CD14-positive monocyte (primary cell): ENCODE results near the gene PNKP. TPM values are rescaled to one million over a fixed set of nuclear protein-coding genes. Genes with fewer than 3 reads are reported as not detected.

Experiments used
- DNase-seq, 3 donors: peaks; one replicate each; pipeline ENCODE4 v3.0.0-alpha.2; 2011 to 2022
- H2AFZ ChIP-seq: 2 replicates; pipeline ENCODE4 v1.6.0; 2012; ENCODE audit warnings: mild to moderate bottlenecking, low read depth, low read length, inconsistent platforms; ENCODE audit not compliant: insufficient read depth, poor library complexity, severe bottlenecking
- H3K27ac ChIP-seq, 2 donors: 1 replicate in 1 of 2; 2 replicates in 1 of 2; pipeline ENCODE4 v1.5.1; 2012 to 2013; ENCODE audit warnings: low read length in 2 of 2, control low read depth in 1 of 2, inconsistent platforms in 1 of 2, low read depth in 1 of 2, mild to moderate bottlenecking in 1 of 2
- H3K27me3 ChIP-seq, 2 donors: one replicate each; pipeline versions ENCODE4 v1.6.0 to v1.6.1; 2011 to 2013; ENCODE audit warnings: low read length in 2 of 2; ENCODE audit not compliant: control insufficient read depth in 2 of 2, insufficient read depth in 2 of 2
- H3K36me3 ChIP-seq, 2 donors: replicated peaks in 1 of 2; 1 replicate in 1 of 2; 2 replicates in 1 of 2; pipeline versions ENCODE4 v1.5.1 to v1.6.1; 2012 to 2013; ENCODE audit warnings: low read length in 2 of 2, control low read depth in 1 of 2, inconsistent platforms in 1 of 2, mild to moderate bottlenecking in 1 of 2; ENCODE audit not compliant: insufficient read depth in 2 of 2, control insufficient read depth in 1 of 2
- H3K4me1 ChIP-seq, 2 donors: 1 replicate in 1 of 2; 2 replicates in 1 of 2; pipeline versions ENCODE4 v1.5.1 to v1.6.1; 2012 to 2013; ENCODE audit warnings: low read length in 2 of 2, control low read depth in 1 of 2, inconsistent platforms in 1 of 2, mild to moderate bottlenecking in 1 of 2, moderate library complexity in 1 of 2; ENCODE audit not compliant: insufficient read depth in 2 of 2, control insufficient read depth in 1 of 2
- H3K4me2 ChIP-seq: replicated peaks from 2 replicates; pipeline ENCODE3; 2012; ENCODE audit warnings: low read length, moderate library complexity, mild to moderate bottlenecking; ENCODE audit not compliant: poor library complexity, severe bottlenecking; ENCODE audit errors: extremely low read depth
- H3K4me3 ChIP-seq, 3 experiments: fragments of 200-600 bp in 1 of 3; sonication (generic) in 1 of 3; replicated peaks in 1 of 3; 1 replicate in 2 of 3; 2 replicates in 1 of 3; pipeline ENCODE4 v1.5.1; 2011 to 2013; ENCODE audit warnings: low read length in 3 of 3, mild to moderate bottlenecking in 3 of 3, control low read depth in 2 of 3, low read depth in 2 of 3, inconsistent platforms in 1 of 3, moderate library complexity in 1 of 3
- H3K79me2 ChIP-seq: 2 replicates; pipeline ENCODE4 v1.6.0; 2012; ENCODE audit warnings: mild to moderate bottlenecking, control low read depth, inconsistent platforms, low read length, moderate library complexity; ENCODE audit not compliant: insufficient read depth
- H3K9ac ChIP-seq: 2 replicates; pipeline ENCODE4 v1.6.0; 2017; ENCODE audit warnings: low read length, mild to moderate bottlenecking; ENCODE audit not compliant: insufficient read depth, poor library complexity, severe bottlenecking
- H3K9me3 ChIP-seq, 2 donors: replicated peaks in 1 of 2; 1 replicate in 1 of 2; 2 replicates in 1 of 2; pipeline versions ENCODE4 v1.5.1 to v1.6.1; 2012 to 2013; ENCODE audit warnings: low read length in 2 of 2, control low read depth in 1 of 2; ENCODE audit not compliant: control insufficient read depth in 1 of 2, insufficient read depth in 1 of 2
- H4K20me1 ChIP-seq: 2 replicates; pipeline ENCODE4 v1.6.0; 2012; ENCODE audit warnings: mild to moderate bottlenecking, low read length, control low read depth, moderate library complexity; ENCODE audit not compliant: insufficient read depth
- H3K27ac Mint-ChIP-seq, 7 donors: one replicate each; pipeline ENCODE4 v1.8.0; 2020; ENCODE audit warnings: mild to moderate bottlenecking in 7 of 7, mixed read lengths in 7 of 7, moderate library complexity in 6 of 7, inconsistent platforms in 2 of 7
- H3K27me3 Mint-ChIP-seq, 3 donors: one replicate each; pipeline ENCODE4 v1.8.0; 2021 to 2022; ENCODE audit warnings: low read depth in 3 of 3, mild to moderate bottlenecking in 3 of 3, mixed read lengths in 3 of 3, moderate library complexity in 3 of 3, inconsistent platforms in 1 of 3
- H3K36me3 Mint-ChIP-seq, 2 donors: one replicate each; pipeline ENCODE4 v1.8.0; 2020; ENCODE audit warnings: mixed read lengths in 2 of 2, inconsistent platforms in 1 of 2, mild to moderate bottlenecking in 1 of 2
- H3K4me1 Mint-ChIP-seq: one replicate; pipeline ENCODE4 v1.8.0; 2020; ENCODE audit warnings: mild to moderate bottlenecking, mixed read lengths
- H3K4me3 Mint-ChIP-seq, 2 donors: one replicate each; pipeline ENCODE4 v1.8.0; 2020; ENCODE audit warnings: mild to moderate bottlenecking in 2 of 2, mixed read lengths in 2 of 2, moderate library complexity in 1 of 2
- H3K9me3 Mint-ChIP-seq, 7 donors: one replicate each; pipeline ENCODE4 v1.8.0; 2020 to 2022; ENCODE audit warnings: mixed read lengths in 7 of 7, mild to moderate bottlenecking in 6 of 7, moderate library complexity in 6 of 7, inconsistent platforms in 2 of 7
- CTCF ChIP-seq: fragments of 200-600 bp; IDR thresholded peaks from one replicate; pipeline ENCODE4 v1.8.0; 2022; ENCODE audit warnings: antibody characterized with exemption, mild to moderate bottlenecking
- WGBS: methylation state at CpG from one replicate; pipeline ENCODE4 v1.1.5; 2013; ENCODE audit warnings: missing lambda C conversion rate; ENCODE audit not compliant: insufficient coverage; 5-methylcytosine and 5-hydroxymethylcytosine counted together
- intact Hi-C, 2 donors: fragments of 100-400 bp; cut with micrococcal nuclease; formaldehyde crosslinking; loops; one replicate each; pipeline versions ENCODE4 v1.15.0 to v1.15.1; 2023
- polyA plus RNA-seq, 3 donors: library from polyadenylated mRNA; depleted of rRNA in 1 of 3; unstranded in 2 of 3; stranded (reverse) in 1 of 3; fragments of 300-500 nt in 2 of 3; fragments of >200 nt in 1 of 3; fragmentation: Illumina TruSeq in 2 of 3; gene quantifications; 1 replicate in 2 of 3; 2 replicates in 1 of 3; pipeline ENCODE4 v1.2.3, GENCODE V29; 2012 to 2021

Gene PNKP
- polyA plus RNA-seq, 3 donors, result 23.0 to 88.6 (median 30.2) TPM

GRCh38 chr19:49892716-49893115 lies 25.3 kb upstream of the PNKP start:
- peaks cover 41 to 44% of the 10 kb centered on the region in 2 donors for H3K4me1 ChIP-seq
- TF ChIP-seq CTCF, result no peak
- Mint-ChIP-seq H3K27ac (peak overlapping the region in 4 of 7 donors; percentile 5 to 74 (median 32)), H3K4me3 (peak overlapping the region in 1 of 2 donors; percentile 43), H3K9me3 (peaks cover 0 to 7% (median 0%) of the 10 kb centered on the region in 7 donors), H3K36me3 (peaks cover 16 to 26% of the 10 kb centered on the region in 2 donors), H3K4me1 (peaks cover 48% of the 10 kb centered on the region), H3K27me3 (peaks cover 22 to 48% (median 32%) of the 10 kb centered on the region in 3 donors)
- H3K27ac ChIP-seq, result no peak overlapping the region
- no peak overlapping the region for H3K4me2 ChIP-seq
- H4K20me1 ChIP-seq, result peaks cover 15% of the 10 kb centered on the region
- H3K79me2 ChIP-seq, result no peaks in the 10 kb centered on the region
- no CpG with 5 or more reads among the region's 1 CpG for WGBS
- peaks cover 0 to 9% of the 10 kb centered on the region in 2 donors for H3K27me3 ChIP-seq
- no peak overlapping the region for H3K4me3 ChIP-seq
- no peak for DNase-seq
- H3K36me3 ChIP-seq, result no peaks in the 10 kb centered on the region
- no peak overlapping the region for H3K9ac ChIP-seq
- intact Hi-C loops, result no loop called here
- H2AFZ ChIP-seq, result no peak overlapping the region
- no peaks in the 10 kb centered on the region for H3K9me3 ChIP-seq

- Histone ChIP-seq H4K20me1 (peaks cover 15% of the 10 kb centered on the region), H3K4me2 (no peak overlapping the region), H3K79me2 (no peaks in the 10 kb centered on the region), H3K9me3 (no peaks in the 10 kb centered on the region), H3K4me3 (no peak overlapping the region), H3K36me3 (no peaks in the 10 kb centered on the region), H3K27ac (no peak overlapping the region), H2AFZ (no peak overlapping the region), H3K9ac (no peak overlapping the region), H3K4me1 (peaks cover 29 to 31% of the 10 kb centered on the region in 2 donors), H3K27me3 (peaks cover 0 to 9% of the 10 kb centered on the region in 2 donors)
- peaks cover 0 to 7% (median 0%) of the 10 kb centered on the region in 7 donors for H3K9me3 Mint-ChIP-seq
- H3K4me1 Mint-ChIP-seq, result peaks cover 35% of the 10 kb centered on the region
- 95% methylated on average over 17 of the region's 17 CpGs for WGBS
- no peak for TF ChIP-seq CTCF
- H3K36me3 Mint-ChIP-seq, result peaks cover 19 to 28% of the 10 kb centered on the region in 2 donors
- peak overlapping the region in 1 of 2 donors; percentile 43 for H3K4me3 Mint-ChIP-seq
- intact Hi-C loops, result no loop called here
- no peak for DNase-seq
- peaks cover 22 to 48% (median 30%) of the 10 kb centered on the region in 3 donors for H3K27me3 Mint-ChIP-seq
- H3K27ac Mint-ChIP-seq, result peak overlapping the region in 1 of 7 donors; percentile 10
Measured at GRCh38 chr19:49891393-49891792, 24.0 kb upstream of the PNKP start.
